ENCODE data around the gene ENTPD2. TPM values are rescaled to one million over a fixed set of nuclear protein-coding genes. Genes with fewer than 3 reads are reported as not detected.
"Not testable (repeated sequence)": the region's sequence is repeated elsewhere in the genome, so short reads cannot be mapped to it uniquely, and the experiment has no call there.

The ENTPD2 gene
- total RNA-seq, 1 donor from 2014 or later = 5.2 TPM

DNA sequence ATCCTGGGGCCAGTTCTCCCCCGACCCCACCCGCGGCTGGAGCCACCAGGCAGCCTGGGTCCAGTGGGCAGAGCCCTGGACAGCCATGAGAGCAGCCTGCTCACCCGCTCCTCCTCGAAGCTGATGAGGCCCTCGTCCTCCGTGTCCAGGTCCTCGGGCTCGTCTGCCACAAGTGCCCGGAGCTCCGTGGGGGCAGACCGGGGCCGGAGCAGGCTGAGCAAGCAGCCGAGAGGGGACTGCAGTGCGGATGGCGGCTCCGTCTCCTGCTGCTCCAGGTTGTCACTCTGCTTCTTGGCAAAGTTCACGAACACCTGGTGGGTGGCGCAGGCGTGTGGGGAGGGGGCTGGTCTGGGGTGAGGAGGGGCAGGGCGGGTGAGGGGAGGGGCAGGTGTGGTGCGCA, 45.5 kb downstream of the ENTPD2 start:
- DNase-seq (ENCODE audit: low spot score in 2 of 2, unreplicated experiment in 2 of 2) = no peak
- TF ChIP-seq, protein P1, sequence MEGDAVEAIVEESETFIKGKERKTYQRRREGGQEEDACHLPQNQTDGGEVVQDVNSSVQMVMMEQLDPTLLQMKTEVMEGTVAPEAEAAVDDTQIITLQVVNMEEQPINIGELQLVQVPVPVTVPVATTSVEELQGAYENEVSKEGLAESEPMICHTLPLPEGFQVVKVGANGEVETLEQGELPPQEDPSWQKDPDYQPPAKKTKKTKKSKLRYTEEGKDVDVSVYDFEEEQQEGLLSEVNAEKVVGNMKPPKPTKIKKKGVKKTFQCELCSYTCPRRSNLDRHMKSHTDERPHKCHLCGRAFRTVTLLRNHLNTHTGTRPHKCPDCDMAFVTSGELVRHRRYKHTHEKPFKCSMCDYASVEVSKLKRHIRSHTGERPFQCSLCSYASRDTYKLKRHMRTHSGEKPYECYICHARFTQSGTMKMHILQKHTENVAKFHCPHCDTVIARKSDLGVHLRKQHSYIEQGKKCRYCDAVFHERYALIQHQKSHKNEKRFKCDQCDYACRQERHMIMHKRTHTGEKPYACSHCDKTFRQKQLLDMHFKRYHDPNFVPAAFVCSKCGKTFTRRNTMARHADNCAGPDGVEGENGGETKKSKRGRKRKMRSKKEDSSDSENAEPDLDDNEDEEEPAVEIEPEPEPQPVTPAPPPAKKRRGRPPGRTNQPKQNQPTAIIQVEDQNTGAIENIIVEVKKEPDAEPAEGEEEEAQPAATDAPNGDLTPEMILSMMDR (IDR thresholded peaks at IDR 0.05; ENCODE audit: unreplicated experiment) = no peak
- no peak overlapping the region for H3K4me3 Mint-ChIP-seq
- peaks cover 6% of the 10 kb centered on the region for H3K36me3 Mint-ChIP-seq
- no peak overlapping the region for H3K27ac Mint-ChIP-seq
- no peaks in the 10 kb centered on the region for H3K4me1 Mint-ChIP-seq
- H3K9me3 Mint-ChIP-seq = peaks cover 5% of the 10 kb centered on the region
- no peaks in the 10 kb centered on the region for H3K27me3 Mint-ChIP-seq (ENCODE audit: low read depth)

GRCh38 chr9:137007816-137008270, 46.0 kb downstream of the ENTPD2 start:
- Mint-ChIP-seq H3K27me3 (ENCODE audit: low read depth) (no peaks in the 10 kb centered on the region), H3K36me3 (peaks cover 6% of the 10 kb centered on the region), H3K9me3 (peaks cover 5% of the 10 kb centered on the region), H3K4me3 (no peak overlapping the region), H3K4me1 (no peaks in the 10 kb centered on the region), H3K27ac (no peak overlapping the region)
- no peak for DNase-seq (ENCODE audit: low spot score in 2 of 2, unreplicated experiment in 2 of 2)
- TF ChIP-seq, protein P1 (IDR thresholded peaks at IDR 0.05; ENCODE audit: unreplicated experiment) = no peak

DNA sequence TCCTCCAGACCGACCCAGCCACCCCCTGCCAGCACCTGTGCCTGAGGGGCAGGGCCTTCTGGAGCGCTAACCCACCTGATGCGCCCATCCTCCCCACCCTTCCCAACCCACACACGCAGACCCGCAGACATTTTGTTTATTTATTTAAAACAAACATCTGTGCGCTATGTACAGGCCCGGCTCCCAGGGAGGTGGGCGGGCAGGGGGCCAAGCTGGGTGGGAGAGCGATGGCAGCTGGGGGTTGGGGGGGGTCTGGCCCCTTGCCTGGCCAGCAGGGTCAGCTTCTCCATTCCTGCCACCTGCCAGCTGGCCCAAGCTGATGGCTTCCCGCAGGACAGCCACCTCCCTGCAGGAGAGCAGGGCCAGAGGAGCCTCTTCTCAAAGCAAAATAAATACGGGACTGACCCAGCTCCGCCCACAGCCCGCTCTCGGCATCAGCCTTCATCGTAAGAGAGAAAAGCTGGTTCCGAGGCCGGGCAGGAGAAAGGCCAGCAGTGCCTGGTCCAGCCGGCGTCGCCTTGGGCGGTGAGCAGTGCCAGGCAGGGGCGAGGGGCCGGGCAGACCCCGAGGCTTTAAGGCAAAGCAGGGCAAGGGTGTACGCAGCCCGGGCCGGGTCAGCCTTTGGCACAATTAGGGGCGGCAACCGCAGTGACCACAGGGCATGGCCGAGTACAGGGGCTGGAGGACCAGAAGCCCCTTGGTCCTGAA, 46.6 kb downstream of the ENTPD2 start:
- H3K4me1 Mint-ChIP-seq = no peaks in the 10 kb centered on the region

DNA sequence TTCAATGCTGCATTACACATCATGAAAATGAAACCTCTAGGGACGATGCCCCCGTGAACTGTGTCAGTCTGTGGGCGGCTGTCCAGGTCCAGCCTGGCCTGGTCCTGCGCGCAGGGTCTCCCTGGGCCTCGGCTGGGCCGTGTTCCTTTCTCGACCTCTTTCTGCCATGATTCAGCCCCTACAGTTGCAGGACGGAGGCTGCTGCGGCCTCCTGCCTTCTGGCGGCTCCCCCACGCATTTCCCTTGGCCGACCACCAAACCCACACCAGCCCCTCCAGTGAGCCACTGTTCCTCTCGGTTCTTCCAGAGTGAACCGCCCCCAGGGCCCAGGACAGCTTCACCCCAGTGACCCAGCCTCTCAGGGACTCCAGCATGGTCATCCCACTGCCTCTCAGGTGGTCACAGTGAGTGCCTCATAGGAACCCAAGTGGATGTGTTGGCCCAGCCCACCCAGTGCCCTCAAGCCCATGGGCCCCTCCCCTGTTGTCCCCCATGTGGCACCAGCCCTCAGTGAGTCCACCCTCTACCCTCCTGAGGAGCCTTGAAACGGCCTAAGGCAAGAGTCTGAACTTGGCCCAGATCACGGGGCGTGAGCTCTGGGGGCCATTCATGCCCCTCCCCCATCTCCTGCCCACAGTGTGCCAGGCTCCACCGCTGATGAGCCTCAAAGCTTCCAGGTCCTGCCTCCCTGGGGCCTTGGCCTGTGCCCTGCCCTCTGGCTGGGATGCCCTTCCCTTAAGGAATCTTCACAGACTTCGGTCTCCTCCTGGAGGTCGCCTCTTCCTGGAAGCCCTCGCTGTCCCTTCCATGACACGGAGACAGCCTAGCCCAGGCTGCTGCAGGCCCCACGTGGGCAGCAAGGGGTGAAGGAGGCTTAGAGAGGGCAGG, 47.5 kb downstream of the ENTPD2 start:
- H3K27me3 Mint-ChIP-seq (ENCODE audit: low read depth) = no peaks in the 10 kb centered on the region

More for the DNA sequence above, 46.6 kb downstream of the ENTPD2 start:
- Mint-ChIP-seq H3K36me3 (peaks cover 3% of the 10 kb centered on the region), H3K27me3 (ENCODE audit: low read depth) (no peaks in the 10 kb centered on the region), H3K9me3 (peaks cover 5% of the 10 kb centered on the region), H3K4me3 (no peak overlapping the region), H3K27ac (no peak overlapping the region)
- TF ChIP-seq, protein P1 (IDR thresholded peaks at IDR 0.05; ENCODE audit: unreplicated experiment) = no peak
- no peak for DNase-seq (ENCODE audit: low spot score in 2 of 2, unreplicated experiment in 2 of 2)

GRCh38 chr9:137004285-137004684, 49.6 kb downstream of the ENTPD2 start:
- not testable (repeated sequence) for H3K27me3 Mint-ChIP-seq (ENCODE audit: low read depth); DNase-seq (ENCODE audit: low spot score in 2 of 2, unreplicated experiment in 2 of 2); H3K27ac Mint-ChIP-seq; H3K36me3 Mint-ChIP-seq; H3K4me1 Mint-ChIP-seq; H3K4me3 Mint-ChIP-seq; H3K9me3 Mint-ChIP-seq

More for the DNA sequence above, 47.5 kb downstream of the ENTPD2 start:
- DNase-seq (ENCODE audit: low spot score in 2 of 2, unreplicated experiment in 2 of 2) = no peak
- no peaks in the 10 kb centered on the region for H3K4me1 Mint-ChIP-seq
- H3K27ac Mint-ChIP-seq = no peak overlapping the region
- H3K4me3 Mint-ChIP-seq = no peak overlapping the region
- H3K36me3 Mint-ChIP-seq = peaks cover 1% of the 10 kb centered on the region
- TF ChIP-seq, protein P1 (IDR thresholded peaks at IDR 0.05; ENCODE audit: unreplicated experiment) = no peak
- peaks cover 5% of the 10 kb centered on the region for H3K9me3 Mint-ChIP-seq

GRCh38 chr9:137002646-137003041, 51.2 kb downstream of the ENTPD2 start:
- H3K4me3 Mint-ChIP-seq = no peak overlapping the region
- peaks cover 5% of the 10 kb centered on the region for H3K9me3 Mint-ChIP-seq
- no peak overlapping the region for H3K27ac Mint-ChIP-seq
- peaks cover 11% of the 10 kb centered on the region for H3K4me1 Mint-ChIP-seq
- H3K27me3 Mint-ChIP-seq (ENCODE audit: low read depth) = no peaks in the 10 kb centered on the region
- no peaks in the 10 kb centered on the region for H3K36me3 Mint-ChIP-seq
- TF ChIP-seq, protein P1 (IDR thresholded peaks at IDR 0.05; ENCODE audit: unreplicated experiment) = no peak
- no peak for DNase-seq (ENCODE audit: low spot score in 2 of 2, unreplicated experiment in 2 of 2)
